HepG2 (cell line): Measurements from ENCODE around the gene MBTPS1. TPM values are rescaled to one million over a fixed set of nuclear protein-coding genes. Genes with fewer than 3 reads are reported as not detected.

Source experiments
- ATF1 ChIP-seq: IDR thresholded peaks from 2 replicates; pipeline ENCODE4 v1.6.1; 2016; ENCODE audit warnings: mild to moderate bottlenecking, control low read depth
- CBX2 ChIP-seq, 2 experiments: fragments of 200-600 bp in 1 of 2; sonication (generic); formaldehyde crosslinking in 1 of 2; IDR thresholded peaks; 2 replicates each; pipeline versions ENCODE4 v1.7.0 to v1.8.1; 2018 to 2022; ENCODE audit warnings: low read depth in 2 of 2, low read length in 1 of 2, mild to moderate bottlenecking in 1 of 2, missing genetic modification reagents in 1 of 2
- DPF2 ChIP-seq: sonication (generic); formaldehyde crosslinking; IDR thresholded peaks from 2 replicates; pipeline ENCODE4 v1.4.0; 2020; ENCODE audit warnings: mild to moderate bottlenecking, low read depth, missing genetic modification reagents, borderline replicate concordance
- NCOR1 ChIP-seq: fragments of 200-600 bp; sonication (generic); IDR thresholded peaks from 2 replicates; pipeline ENCODE4 v1.7.0; 2017; ENCODE audit warnings: antibody characterized with exemption, low read length, borderline replicate concordance
- NR2F6 ChIP-seq, 2 experiments: IDR thresholded peaks; 2 replicates each; pipeline ENCODE4 v1.6.1; 2016; ENCODE audit warnings: antibody characterized with exemption in 1 of 2, mild to moderate bottlenecking in 1 of 2
- SMC3 ChIP-seq: IDR thresholded peaks from 2 replicates; pipeline ENCODE4 v1.6.1; 2011; ENCODE audit warnings: low read length, improper control_type of control experiment
- SRSF4 ChIP-seq: fragments of 200-400 bp; formaldehyde crosslinking; IDR thresholded peaks from one replicate; pipeline ENCODE4 v1.6.1; 2018; ENCODE audit warnings: mild to moderate bottlenecking, low read depth, low read length, moderate library complexity; ENCODE audit not compliant: poor library complexity, severe bottlenecking
- ZNF296 ChIP-seq: sonication (generic); formaldehyde crosslinking; conservative IDR thresholded peaks from 2 replicates; pipeline ENCODE4 v1.5.0; 2020; ENCODE audit warnings: mild to moderate bottlenecking, missing genetic modification reagents
- ZNF589 ChIP-seq: sonication (generic); formaldehyde crosslinking; conservative IDR thresholded peaks from 2 replicates; pipeline ENCODE4 v1.8.0; 2022; ENCODE audit warnings: mild to moderate bottlenecking, moderate library complexity, missing genetic modification reagents
- ZNF720 ChIP-seq: sonication (generic); formaldehyde crosslinking; IDR thresholded peaks from 2 replicates; pipeline ENCODE4 v1.4.0; 2020; ENCODE audit warnings: missing genetic modification reagents
- ZSCAN12 ChIP-seq: sonication (generic); formaldehyde crosslinking; IDR thresholded peaks from 2 replicates; pipeline ENCODE4 v1.9.0; 2021; ENCODE audit warnings: mild to moderate bottlenecking, missing genetic modification reagents
- polyA plus RNA-seq, 8 experiments: library from polyadenylated mRNA; depleted of rRNA in 3 of 8; stranded (reverse) in 7 of 8; unstranded in 1 of 8; fragments of >200 nt; fragmentation: Illumina TruSeq in 4 of 8; extraction: Trizol in 4 of 8; gene quantifications; 2 replicates each; pipeline versions ENCODE4 v1.2.1 to v1.2.3, GENCODE V29; 2011 to 2016; ENCODE audit warnings: low read depth in 4 of 8, missing spikeins in 1 of 8, mixed read lengths in 1 of 8; ENCODE audit not compliant: insufficient read depth in 1 of 8
- total RNA-seq, 5 experiments: library from RNA; depleted of rRNA; stranded (reverse); fragments of >200 nt; fragmentation: Illumina TruSeq; extraction: Trizol; gene quantifications; 2 replicates each; pipeline ENCODE4 v1.2.3, GENCODE V29; 2016; ENCODE audit warnings: low read depth in 1 of 5
- TF ChIP-seq, protein P1 (sequence below): sonication (generic); formaldehyde crosslinking; IDR thresholded peaks from 2 replicates; pipeline ENCODE4 v1.9.0; 2021; ENCODE audit warnings: mild to moderate bottlenecking, missing genetic modification reagents
- TF ChIP-seq, protein P2 (sequence below): sonication (generic); formaldehyde crosslinking; IDR thresholded peaks from 2 replicates; pipeline ENCODE4 v1.5.0; 2020; ENCODE audit warnings: mild to moderate bottlenecking, missing genetic modification reagents
- TF ChIP-seq, protein P3 (sequence below): sonication (generic); formaldehyde crosslinking; IDR thresholded peaks from 2 replicates; pipeline ENCODE4 v1.4.0; 2020; ENCODE audit warnings: missing genetic modification reagents
- TF ChIP-seq, protein P4 (sequence below): sonication (generic); formaldehyde crosslinking; IDR thresholded peaks from 2 replicates; pipeline ENCODE4 v1.4.0; 2020; ENCODE audit warnings: mild to moderate bottlenecking, missing genetic modification reagents

MBTPS1 gene
- total and polyA plus RNA-seq, 2 of the 13 experiments (the other 11 are each of a cell fraction or from before 2014, with no cell fraction given), result 56.7 to 91.3 TPM

DNA sequence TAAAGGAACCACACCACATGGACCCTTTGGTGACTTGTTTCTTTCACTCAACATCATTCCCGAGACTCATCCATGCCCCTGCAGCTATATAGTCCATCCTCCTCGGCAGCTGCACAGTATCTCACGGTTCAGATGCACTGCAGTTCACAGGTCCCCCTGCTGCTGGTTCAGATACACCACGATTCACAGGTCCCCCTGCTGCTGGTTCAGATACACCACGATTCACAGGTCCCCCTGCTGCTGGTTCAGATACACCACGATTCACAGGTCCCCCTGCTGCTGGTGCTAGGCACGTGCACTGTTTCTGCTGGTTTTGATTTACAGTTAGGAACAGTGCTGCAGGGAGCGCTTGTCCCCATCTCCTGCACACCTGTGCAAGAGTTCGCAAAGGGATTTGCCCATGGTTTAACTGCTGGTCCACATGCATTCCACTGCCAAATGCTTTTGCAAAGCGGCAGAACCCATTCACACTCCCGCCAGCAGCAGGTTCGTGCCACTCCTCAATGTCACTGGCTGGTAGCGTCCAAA lies 24.5 kb upstream of the MBTPS1 start (continued):
- TF ChIP-seq, protein P1, sequence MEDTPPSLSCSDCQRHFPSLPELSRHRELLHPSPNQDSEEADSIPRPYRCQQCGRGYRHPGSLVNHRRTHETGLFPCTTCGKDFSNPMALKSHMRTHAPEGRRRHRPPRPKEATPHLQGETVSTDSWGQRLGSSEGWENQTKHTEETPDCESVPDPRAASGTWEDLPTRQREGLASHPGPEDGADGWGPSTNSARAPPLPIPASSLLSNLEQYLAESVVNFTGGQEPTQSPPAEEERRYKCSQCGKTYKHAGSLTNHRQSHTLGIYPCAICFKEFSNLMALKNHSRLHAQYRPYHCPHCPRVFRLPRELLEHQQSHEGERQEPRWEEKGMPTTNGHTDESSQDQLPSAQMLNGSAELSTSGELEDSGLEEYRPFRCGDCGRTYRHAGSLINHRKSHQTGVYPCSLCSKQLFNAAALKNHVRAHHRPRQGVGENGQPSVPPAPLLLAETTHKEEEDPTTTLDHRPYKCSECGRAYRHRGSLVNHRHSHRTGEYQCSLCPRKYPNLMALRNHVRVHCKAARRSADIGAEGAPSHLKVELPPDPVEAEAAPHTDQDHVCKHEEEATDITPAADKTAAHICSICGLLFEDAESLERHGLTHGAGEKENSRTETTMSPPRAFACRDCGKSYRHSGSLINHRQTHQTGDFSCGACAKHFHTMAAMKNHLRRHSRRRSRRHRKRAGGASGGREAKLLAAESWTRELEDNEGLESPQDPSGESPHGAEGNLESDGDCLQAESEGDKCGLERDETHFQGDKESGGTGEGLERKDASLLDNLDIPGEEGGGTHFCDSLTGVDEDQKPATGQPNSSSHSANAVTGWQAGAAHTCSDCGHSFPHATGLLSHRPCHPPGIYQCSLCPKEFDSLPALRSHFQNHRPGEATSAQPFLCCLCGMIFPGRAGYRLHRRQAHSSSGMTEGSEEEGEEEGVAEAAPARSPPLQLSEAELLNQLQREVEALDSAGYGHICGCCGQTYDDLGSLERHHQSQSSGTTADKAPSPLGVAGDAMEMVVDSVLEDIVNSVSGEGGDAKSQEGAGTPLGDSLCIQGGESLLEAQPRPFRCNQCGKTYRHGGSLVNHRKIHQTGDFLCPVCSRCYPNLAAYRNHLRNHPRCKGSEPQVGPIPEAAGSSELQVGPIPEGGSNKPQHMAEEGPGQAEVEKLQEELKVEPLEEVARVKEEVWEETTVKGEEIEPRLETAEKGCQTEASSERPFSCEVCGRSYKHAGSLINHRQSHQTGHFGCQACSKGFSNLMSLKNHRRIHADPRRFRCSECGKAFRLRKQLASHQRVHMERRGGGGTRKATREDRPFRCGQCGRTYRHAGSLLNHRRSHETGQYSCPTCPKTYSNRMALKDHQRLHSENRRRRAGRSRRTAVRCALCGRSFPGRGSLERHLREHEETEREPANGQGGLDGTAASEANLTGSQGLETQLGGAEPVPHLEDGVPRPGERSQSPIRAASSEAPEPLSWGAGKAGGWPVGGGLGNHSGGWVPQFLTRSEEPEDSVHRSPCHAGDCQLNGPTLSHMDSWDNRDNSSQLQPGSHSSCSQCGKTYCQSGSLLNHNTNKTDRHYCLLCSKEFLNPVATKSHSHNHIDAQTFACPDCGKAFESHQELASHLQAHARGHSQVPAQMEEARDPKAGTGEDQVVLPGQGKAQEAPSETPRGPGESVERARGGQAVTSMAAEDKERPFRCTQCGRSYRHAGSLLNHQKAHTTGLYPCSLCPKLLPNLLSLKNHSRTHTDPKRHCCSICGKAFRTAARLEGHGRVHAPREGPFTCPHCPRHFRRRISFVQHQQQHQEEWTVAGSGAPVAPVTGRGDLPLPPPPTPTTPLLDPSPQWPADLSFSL, result no peak
- TF ChIP-seq ZSCAN12 (CRISPR knock-in tag) (no peak), ZNF720 (no peak), DPF2 (no peak), ZNF589 (CRISPR knock-in tag) (0 out of 2 replicates have a peak, but pooled peaks have one; percentile 51), SRSF4 (no peak), NCOR1 (no peak), ATF1 (CRISPR knock-in tag) (no peak), NR2F6 (IDR thresholded peaks at IDR 0.05) (no peak), NR2F6 (CRISPR knock-in tag; IDR thresholded peaks at IDR 0.05) (no peak), ZNF296 (CRISPR knock-in tag) (no peak), CBX2 (IDR thresholded peaks at IDR 0.05; ENCODE audit: low read depth, low read length) (no peak), CBX2 (CRISPR knock-in tag; IDR thresholded peaks at IDR 0.05; ENCODE audit: low read depth) (no peak), SMC3 (peak; percentile 81)
- TF ChIP-seq, protein P2, sequence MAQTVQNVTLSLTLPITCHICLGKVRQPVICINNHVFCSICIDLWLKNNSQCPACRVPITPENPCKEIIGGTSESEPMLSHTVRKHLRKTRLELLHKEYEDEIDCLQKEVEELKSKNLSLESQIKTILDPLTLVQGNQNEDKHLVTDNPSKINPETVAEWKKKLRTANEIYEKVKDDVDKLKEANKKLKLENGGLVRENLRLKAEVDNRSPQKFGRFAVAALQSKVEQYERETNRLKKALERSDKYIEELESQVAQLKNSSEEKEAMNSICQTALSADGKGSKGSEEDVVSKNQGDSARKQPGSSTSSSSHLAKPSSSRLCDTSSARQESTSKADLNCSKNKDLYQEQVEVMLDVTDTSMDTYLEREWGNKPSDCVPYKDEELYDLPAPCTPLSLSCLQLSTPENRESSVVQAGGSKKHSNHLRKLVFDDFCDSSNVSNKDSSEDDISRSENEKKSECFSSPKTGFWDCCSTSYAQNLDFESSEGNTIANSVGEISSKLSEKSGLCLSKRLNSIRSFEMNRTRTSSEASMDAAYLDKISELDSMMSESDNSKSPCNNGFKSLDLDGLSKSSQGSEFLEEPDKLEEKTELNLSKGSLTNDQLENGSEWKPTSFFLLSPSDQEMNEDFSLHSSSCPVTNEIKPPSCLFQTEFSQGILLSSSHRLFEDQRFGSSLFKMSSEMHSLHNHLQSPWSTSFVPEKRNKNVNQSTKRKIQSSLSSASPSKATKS (CRISPR knock-in tag), result no peak
- TF ChIP-seq, protein P3, sequence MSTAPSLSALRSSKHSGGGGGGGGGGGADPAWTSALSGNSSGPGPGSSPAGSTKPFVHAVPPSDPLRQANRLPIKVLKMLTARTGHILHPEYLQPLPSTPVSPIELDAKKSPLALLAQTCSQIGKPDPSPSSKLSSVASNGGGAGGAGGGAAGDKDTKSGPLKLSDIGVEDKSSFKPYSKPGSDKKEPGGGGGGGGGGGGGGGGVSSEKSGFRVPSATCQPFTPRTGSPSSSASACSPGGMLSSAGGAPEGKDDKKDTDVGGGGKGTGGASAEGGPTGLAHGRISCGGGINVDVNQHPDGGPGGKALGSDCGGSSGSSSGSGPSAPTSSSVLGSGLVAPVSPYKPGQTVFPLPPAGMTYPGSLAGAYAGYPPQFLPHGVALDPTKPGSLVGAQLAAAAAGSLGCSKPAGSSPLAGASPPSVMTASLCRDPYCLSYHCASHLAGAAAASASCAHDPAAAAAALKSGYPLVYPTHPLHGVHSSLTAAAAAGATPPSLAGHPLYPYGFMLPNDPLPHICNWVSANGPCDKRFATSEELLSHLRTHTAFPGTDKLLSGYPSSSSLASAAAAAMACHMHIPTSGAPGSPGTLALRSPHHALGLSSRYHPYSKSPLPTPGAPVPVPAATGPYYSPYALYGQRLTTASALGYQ (CRISPR knock-in tag), result no peak
- TF ChIP-seq, protein P4, sequence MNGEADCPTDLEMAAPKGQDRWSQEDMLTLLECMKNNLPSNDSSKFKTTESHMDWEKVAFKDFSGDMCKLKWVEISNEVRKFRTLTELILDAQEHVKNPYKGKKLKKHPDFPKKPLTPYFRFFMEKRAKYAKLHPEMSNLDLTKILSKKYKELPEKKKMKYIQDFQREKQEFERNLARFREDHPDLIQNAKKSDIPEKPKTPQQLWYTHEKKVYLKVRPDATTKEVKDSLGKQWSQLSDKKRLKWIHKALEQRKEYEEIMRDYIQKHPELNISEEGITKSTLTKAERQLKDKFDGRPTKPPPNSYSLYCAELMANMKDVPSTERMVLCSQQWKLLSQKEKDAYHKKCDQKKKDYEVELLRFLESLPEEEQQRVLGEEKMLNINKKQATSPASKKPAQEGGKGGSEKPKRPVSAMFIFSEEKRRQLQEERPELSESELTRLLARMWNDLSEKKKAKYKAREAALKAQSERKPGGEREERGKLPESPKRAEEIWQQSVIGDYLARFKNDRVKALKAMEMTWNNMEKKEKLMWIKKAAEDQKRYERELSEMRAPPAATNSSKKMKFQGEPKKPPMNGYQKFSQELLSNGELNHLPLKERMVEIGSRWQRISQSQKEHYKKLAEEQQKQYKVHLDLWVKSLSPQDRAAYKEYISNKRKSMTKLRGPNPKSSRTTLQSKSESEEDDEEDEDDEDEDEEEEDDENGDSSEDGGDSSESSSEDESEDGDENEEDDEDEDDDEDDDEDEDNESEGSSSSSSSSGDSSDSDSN (CRISPR knock-in tag), result 0 out of 2 replicates have a peak, but pooled peaks have one; percentile 34
